MCF 10A (cell line): ENCODE measurements around the gene EPC1. TPM values are rescaled to one million over a fixed set of nuclear protein-coding genes. Genes with fewer than 3 reads are reported as not detected.

Source experiments
- BruUV-seq: library from RNA; stranded (reverse); fragments of 400-500 nt; replicated peaks from 2 replicates; lab custom pipeline; 2021; lab: Mats Ljungman, UMichigan
- CTCF ChIA-PET: fragments of 300-600 bp; sonication (Branson Sonifier 250); formaldehyde crosslinking; extraction: SDS; loops from one replicate; lab custom pipeline; 2021; ENCODE audit warnings: antibody characterized with exemption, inconsistent platforms; lab: Yijun Ruan, JAX
- POLR2A ChIA-PET: fragments of 300-600, 350-650 bp; sonication (Branson Sonifier 250); formaldehyde crosslinking; extraction: SDS; loops from one replicate; lab custom pipeline; 2020; ENCODE audit warnings: antibody characterized with exemption, inconsistent platforms; lab: Yijun Ruan, JAX
- DNase-seq: peaks from one replicate; pipeline ENCODE4 v3.0.0-alpha.2; 2018; ENCODE audit not compliant: unreplicated experiment
- H3K27ac Mint-ChIP-seq: one replicate; pipeline ENCODE4 v1.8.0; 2022; ENCODE audit warnings: mild to moderate bottlenecking, low read depth, mixed read lengths; ENCODE audit not compliant: unreplicated experiment
- H3K27me3 Mint-ChIP-seq: one replicate; pipeline ENCODE4 v1.8.0; 2022; ENCODE audit warnings: mixed read lengths; ENCODE audit not compliant: insufficient read depth, unreplicated experiment
- H3K36me3 Mint-ChIP-seq: one replicate; pipeline ENCODE4 v1.8.0; 2022; ENCODE audit warnings: mild to moderate bottlenecking, moderate library complexity, mixed read lengths; ENCODE audit not compliant: insufficient read depth, unreplicated experiment
- H3K4me1 Mint-ChIP-seq: one replicate; pipeline ENCODE4 v1.8.0; 2022; ENCODE audit warnings: mixed read lengths; ENCODE audit not compliant: insufficient read depth, unreplicated experiment
- H3K4me3 Mint-ChIP-seq: one replicate; pipeline ENCODE4 v1.8.0; 2022; ENCODE audit warnings: mild to moderate bottlenecking, moderate library complexity, mixed read lengths; ENCODE audit not compliant: unreplicated experiment
- H3K9me3 Mint-ChIP-seq: one replicate; pipeline ENCODE4 v1.8.0; 2022; ENCODE audit warnings: mixed read lengths; ENCODE audit not compliant: unreplicated experiment
- intact Hi-C: fragments of 100-400 bp; cut with micrococcal nuclease; formaldehyde crosslinking; loops from 2 replicates; pipeline ENCODE4 v1.14.1; 2022
- total RNA-seq: library from RNA; stranded (reverse); gene quantifications from 2 replicates; pipeline ENCODE4 v1.2.3, GENCODE V29; 2022
- TF ChIP-seq, protein P1 (sequence below): fragments of 200-600 bp; IDR thresholded peaks from one replicate; pipeline ENCODE4 v1.8.0; 2022; ENCODE audit warnings: antibody characterized with exemption, mild to moderate bottlenecking; ENCODE audit not compliant: unreplicated experiment

Gene EPC1
- total RNA-seq, 1 experiment from 2014 or later, result 25.5 TPM

DNA sequence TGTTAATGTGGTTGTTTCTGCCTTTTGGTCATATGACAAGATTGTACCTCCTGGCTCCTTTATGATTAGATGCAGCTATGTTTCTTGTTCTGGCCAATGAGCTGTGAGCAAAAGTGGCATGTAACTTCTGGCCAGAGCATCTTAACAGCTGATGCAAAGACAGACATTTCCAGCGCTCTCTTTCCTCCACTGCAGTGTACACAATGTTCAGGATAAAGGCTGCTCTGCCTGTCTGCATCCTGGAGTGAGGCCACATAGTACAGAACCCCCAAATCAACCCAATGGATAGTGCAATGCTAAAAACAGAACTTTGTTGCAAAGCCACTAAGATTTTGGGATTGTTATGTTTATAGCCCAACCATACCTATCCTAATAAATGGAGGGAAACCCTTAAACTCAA lies 17.9 kb downstream of the EPC1 start:
- ChIA-PET CTCF (interaction anchor here (0.6 to 1.0 kb wide), 2 partner anchors 17 to 42 kb away, joined by 3 to 5 read pairs; no protein-coding TSS in a partner anchor), POLR2A (interaction anchor here (0.6 to 1.3 kb wide), 3 partner anchors 16 to 680 kb away, joined by 3 to 6 read pairs (median 4); no protein-coding TSS in a partner anchor)
- H3K9me3 Mint-ChIP-seq, result no peaks in the 10 kb centered on the region
- no peak for DNase-seq
- intact Hi-C loops, result no loop called here
- no peaks in the 10 kb centered on the region for H3K27me3 Mint-ChIP-seq
- BruUV-seq, result no TSS peak
- H3K36me3 Mint-ChIP-seq, result peaks cover 15% of the 10 kb centered on the region
- H3K4me3 Mint-ChIP-seq, result no peak overlapping the region
- TF ChIP-seq, protein P1, sequence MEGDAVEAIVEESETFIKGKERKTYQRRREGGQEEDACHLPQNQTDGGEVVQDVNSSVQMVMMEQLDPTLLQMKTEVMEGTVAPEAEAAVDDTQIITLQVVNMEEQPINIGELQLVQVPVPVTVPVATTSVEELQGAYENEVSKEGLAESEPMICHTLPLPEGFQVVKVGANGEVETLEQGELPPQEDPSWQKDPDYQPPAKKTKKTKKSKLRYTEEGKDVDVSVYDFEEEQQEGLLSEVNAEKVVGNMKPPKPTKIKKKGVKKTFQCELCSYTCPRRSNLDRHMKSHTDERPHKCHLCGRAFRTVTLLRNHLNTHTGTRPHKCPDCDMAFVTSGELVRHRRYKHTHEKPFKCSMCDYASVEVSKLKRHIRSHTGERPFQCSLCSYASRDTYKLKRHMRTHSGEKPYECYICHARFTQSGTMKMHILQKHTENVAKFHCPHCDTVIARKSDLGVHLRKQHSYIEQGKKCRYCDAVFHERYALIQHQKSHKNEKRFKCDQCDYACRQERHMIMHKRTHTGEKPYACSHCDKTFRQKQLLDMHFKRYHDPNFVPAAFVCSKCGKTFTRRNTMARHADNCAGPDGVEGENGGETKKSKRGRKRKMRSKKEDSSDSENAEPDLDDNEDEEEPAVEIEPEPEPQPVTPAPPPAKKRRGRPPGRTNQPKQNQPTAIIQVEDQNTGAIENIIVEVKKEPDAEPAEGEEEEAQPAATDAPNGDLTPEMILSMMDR, result no peak
- peaks cover 50% of the 10 kb centered on the region for H3K4me1 Mint-ChIP-seq
- no peak overlapping the region for H3K27ac Mint-ChIP-seq

DNA sequence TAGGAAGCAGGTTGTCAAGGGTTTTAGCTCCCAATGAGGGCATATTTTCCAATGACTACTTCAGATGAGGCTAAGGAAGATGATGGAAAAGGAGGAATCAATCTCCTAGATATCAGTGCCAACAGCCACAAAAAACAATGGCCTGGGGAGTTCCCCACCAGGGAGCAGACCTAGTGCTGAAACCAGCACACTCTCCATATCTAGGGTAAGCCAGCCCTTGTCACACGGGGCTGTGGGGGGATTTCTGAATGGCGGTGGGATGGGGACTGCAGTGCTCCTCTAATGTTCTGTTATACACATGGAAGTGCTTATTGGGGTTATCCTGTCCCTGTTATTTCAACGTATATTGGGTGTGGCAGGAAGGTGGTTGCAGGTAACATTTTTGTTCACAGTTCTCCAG lies 18.5 kb downstream of the EPC1 start:
- intact Hi-C loops, result no loop called here
- TF ChIP-seq, protein P1, result no peak
- no peak overlapping the region for H3K4me3 Mint-ChIP-seq
- peaks cover 50% of the 10 kb centered on the region for H3K4me1 Mint-ChIP-seq
- ChIA-PET CTCF (no interaction called here), POLR2A (no interaction called here)
- BruUV-seq, result no TSS peak
- H3K27ac Mint-ChIP-seq, result peak overlapping the region; percentile 65
- H3K27me3 Mint-ChIP-seq, result no peaks in the 10 kb centered on the region
- no peak for DNase-seq
- H3K36me3 Mint-ChIP-seq, result peaks cover 15% of the 10 kb centered on the region
- H3K9me3 Mint-ChIP-seq, result no peaks in the 10 kb centered on the region

DNA sequence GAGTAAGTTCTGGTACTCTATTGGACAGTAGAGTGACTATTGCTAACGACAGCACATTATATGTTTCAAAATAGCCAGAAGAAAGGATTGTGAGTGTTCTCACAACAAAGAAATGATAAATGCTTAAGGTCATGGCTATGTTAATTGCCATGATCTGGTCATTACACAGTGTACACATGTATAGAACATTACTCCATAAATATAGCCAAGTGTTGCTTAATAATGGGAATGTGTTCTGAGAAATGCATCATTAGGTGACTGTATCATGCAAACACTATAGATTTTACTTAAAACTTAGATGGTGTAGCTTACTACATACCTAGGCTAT lies 19.6 kb downstream of the EPC1 start:
- BruUV-seq, result no TSS peak
- no peak for DNase-seq
- CTCF ChIA-PET, result no interaction called here
- POLR2A ChIA-PET, result no interaction called here
- Mint-ChIP-seq H3K4me3 (no peak overlapping the region), H3K27ac (peak overlapping the region; percentile 65), H3K27me3 (no peaks in the 10 kb centered on the region), H3K36me3 (peaks cover 7% of the 10 kb centered on the region), H3K9me3 (no peaks in the 10 kb centered on the region), H3K4me1 (peaks cover 44% of the 10 kb centered on the region)
- TF ChIP-seq, protein P1, result no peak
- intact Hi-C loops, result no loop called here

DNA sequence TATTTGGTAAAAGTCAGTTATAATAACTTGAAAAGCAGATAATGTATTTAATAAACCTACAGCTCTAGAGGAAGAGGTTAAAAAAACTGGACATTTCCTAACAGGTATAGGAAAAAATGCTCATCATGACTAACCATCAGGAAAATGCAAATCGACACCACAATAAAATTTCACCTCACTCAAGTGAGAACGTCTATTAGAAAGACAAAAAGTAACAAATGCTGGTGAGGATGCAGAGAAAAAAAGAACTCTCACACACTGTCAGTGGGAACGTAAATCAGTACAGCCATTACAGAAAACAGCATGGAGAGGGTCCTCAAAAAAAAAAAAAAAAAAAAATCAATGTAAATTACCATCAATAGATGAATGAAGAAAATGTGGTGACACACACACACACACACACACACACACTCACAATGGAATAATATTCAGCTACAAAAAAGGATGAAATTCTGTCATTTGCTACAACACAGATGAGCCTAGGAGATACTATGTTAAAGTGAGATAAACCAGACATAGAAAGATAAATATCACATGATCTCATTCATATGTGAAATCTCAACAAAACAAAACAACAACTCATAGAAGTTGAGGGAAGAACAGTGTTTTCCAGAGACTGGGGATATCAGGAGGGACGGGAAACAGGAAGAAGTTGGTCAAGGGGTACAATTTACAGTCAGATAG lies 20.1 kb downstream of the EPC1 start:
- Mint-ChIP-seq H3K4me1 (peaks cover 39% of the 10 kb centered on the region), H3K27ac (peak overlapping the region; percentile 65), H3K36me3 (peaks cover 6% of the 10 kb centered on the region), H3K27me3 (no peaks in the 10 kb centered on the region), H3K9me3 (no peaks in the 10 kb centered on the region), H3K4me3 (no peak overlapping the region)
- BruUV-seq, result no TSS peak
- ChIA-PET CTCF (no interaction called here), POLR2A (no interaction called here)
- DNase-seq, result no peak
- TF ChIP-seq, protein P1, result no peak
- intact Hi-C loops, result no loop called here
